Keratinocyte (primary cell): ENCODE data around the gene AFF4.
"Not testable (repeated sequence)": the region's sequence is repeated elsewhere in the genome, so short reads cannot be mapped to it uniquely, and the experiment has no call there.

ENCODE experiments used
- CTCF ChIP-seq, 3 experiments: IDR thresholded peaks in 1 of 3; conservative IDR thresholded peaks in 1 of 3; optimal IDR thresholded peaks in 1 of 3; 2 replicates in 2 of 3; 3 replicates in 1 of 3; pipeline versions ENCODE3 to v1.5.1; 2011; ENCODE audit warnings: low read length in 3 of 3, mild to moderate bottlenecking in 3 of 3, moderate library complexity in 2 of 3, control low read depth in 1 of 3, inconsistent platforms in 1 of 3; ENCODE audit not compliant: insufficient read depth in 2 of 3; ENCODE audit errors: extremely low read depth in 1 of 3
- EZH2 ChIP-seq: IDR thresholded peaks from one replicate; pipeline ENCODE4 v1.6.1; 2012; ENCODE audit warnings: inconsistent platforms, mild to moderate bottlenecking, low read length, moderate library complexity

- TF ChIP-seq CTCF (optimal IDR thresholded peaks at IDR 0.05 in 1 of 3, IDR thresholded peaks at IDR 0.05 in 1 of 3, conservative IDR thresholded peaks at IDR 0.05 in 1 of 3; ENCODE audit: extremely low read depth in 1 of 3, insufficient read depth in 2 of 3, low read length in 3 of 3); EZH2: not testable (repeated sequence)
These were observed 9.0 kb upstream of the AFF4 start for GRCh38 chr5:132972436-132972828.
